Activated CD8-positive, alpha-beta memory T cell treated with anti-CD3 and anti-CD28 coated beads, Interleukin-2, amount 50 U/mL, for 4 hours (primary cell): ENCODE results near the gene BRD3OS.

Source experiments
- DNase-seq: peaks from one replicate; pipeline ENCODE4 v3.0.0-alpha.2; 2020

The BRD3OS gene

DNA sequence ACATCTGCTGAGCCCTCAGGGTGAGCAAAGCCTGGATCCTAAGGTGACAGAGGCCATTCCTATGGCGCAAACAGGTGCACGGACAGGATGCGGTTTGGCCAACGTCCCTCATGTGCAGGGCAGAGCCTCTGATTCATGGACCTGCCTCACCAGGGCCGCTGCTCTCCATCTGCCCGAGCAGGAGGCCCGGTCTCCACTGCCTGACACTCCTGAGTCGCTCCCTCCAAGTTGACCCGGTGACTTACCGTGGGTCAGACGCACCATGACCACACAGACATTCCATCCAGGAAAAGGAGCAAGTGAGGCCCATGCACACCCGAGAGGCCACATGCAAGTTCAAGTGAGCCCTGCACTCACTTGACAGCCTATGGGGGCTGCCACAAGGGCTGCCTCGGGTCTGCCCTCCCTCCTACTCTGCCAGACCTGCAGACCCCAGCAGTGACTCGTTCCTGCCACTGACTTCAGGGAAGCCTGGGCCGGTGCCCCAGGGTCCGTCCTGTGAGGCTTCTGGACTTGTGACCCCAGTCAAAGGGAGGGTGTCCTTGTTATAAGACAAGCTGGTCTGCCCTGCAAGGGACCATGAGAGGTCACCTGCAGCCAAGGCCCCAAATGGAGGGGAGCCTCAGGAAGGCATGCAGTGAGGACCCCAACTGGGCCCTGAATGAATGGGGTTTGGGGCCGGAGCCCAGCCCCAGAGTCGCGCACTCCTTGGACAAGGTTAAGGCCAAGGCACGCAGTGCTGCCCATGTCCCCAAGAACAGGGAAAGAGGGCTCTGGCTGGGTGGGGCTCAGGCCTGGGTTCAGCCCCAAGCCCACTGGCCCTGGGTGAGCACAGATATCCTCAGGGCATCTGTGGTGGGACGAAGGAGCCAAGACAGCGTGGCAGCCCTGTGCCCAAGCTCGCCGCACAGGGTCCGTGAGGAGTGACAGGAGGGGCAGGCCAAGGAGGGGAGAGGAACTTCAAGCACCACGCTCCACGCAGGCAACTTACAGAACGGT is 10.1 kb downstream of the BRD3OS start:
- DNase-seq = no peak

DNA sequence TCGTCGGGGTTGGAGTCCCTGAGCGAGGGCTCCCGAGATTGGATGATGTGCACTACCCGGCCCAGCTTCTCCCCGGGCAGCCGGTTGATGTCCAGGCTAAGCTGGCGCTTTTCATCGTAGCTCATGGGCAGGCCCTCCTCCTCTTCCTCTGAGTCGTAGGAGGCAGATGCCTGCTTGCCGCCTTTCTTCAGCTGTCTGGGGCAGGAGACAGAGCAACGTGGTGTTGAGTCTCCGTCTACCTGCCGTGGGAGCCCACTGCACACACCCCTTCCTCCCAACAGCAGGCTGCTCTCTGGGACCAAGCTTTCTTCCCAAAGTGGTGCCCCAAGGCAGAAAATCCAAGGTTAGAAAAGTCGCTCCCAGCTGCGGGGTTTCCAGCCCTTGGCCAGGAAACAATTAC is 10.8 kb downstream of the BRD3OS start:
- DNase-seq = no peak

GRCh38 chr9:134037641-134038040 is 12.4 kb downstream of the BRD3OS start:
- no peak for DNase-seq

- no peak for DNase-seq
Observed at GRCh38 chr9:134039386-134040175, 14.3 kb downstream of the BRD3OS start.

DNA sequence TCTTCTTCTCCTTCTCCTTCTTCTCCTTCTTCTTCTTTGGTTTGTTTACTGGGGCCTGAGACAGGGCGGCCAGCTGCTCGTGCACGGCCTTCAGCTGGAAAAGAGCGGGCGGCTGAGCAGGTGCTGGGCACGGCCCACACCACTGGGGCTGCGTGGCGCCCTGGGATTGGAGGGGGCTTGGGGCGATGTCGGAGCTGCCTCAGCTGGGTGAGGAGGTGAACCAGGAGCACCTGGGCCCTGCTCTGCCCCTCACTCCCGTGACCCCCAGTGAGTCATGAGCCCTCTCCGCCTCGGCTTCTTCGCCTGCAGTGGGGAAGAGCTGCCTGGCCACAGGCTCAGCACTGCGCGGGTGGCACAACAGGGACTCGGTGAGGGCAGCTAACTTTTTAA is 14.9 kb downstream of the BRD3OS start:
- DNase-seq = no peak

DNA sequence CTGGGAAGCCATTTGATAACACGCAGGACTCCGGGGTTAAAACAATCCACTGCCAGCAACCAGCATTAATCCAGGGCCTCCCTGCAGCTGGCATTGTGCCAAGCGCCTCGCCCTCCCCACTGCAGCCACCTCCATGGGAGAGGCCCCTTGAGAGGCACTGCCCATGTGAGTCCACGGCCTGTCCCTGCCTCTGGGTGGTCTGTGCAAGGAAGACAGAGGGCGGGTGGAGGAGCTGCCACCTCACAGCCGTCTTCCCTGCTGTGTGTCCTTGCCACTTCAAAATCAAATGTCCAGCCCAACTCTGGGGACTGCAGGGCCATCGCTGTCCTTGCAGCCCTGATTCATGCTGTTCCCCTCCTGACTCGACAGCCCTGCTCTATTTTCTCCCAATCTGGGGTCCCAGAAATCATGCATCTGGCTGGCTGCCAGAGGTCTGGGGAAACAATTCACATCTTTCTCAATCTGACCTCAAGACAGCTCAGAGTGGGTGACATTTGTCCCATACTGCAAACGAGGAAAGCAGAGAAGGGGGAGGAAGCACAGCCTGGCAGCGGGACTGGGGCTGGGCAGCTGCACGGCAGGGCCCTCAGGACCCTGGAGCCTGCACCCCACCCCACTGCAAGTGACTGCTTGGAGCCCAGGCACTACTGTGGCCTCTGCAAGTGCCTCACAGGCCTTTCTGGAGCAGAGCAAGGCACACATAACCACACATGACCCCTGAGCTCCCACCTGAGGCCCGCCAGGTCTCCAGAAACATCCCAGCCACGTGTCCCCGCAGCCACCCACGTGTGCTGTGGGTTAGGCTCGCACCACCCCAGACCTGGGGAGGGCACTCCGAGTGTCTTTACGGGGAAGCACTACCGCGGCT is 15.7 kb downstream of the BRD3OS start:
- DNase-seq = no peak

GRCh38 chr9:134041649-134041962 is 16.3 kb downstream of the BRD3OS start:
- no peak for DNase-seq

DNA sequence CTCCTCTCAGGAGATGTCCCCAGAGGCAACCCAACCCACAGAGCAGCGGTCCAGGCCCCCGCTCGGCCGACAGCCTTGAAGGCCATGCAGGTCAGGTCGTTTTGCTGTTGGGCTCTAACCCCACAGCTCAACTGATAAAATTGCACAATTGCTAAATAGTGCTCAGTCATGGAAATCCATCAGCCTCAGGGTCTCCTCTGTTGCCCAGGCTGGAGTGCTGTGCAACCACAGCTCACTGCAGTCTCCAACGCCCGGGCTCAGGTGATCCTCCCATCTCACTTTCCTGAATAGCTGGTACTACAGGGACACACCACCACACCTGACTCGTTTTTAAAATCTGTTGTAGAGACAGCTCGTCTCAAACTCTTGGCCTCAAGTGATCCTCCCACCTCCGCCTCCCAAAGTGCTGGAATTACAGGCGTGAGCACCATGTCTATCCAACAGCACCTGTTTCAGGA is 18.3 kb downstream of the BRD3OS start:
- no peak for DNase-seq

DNA sequence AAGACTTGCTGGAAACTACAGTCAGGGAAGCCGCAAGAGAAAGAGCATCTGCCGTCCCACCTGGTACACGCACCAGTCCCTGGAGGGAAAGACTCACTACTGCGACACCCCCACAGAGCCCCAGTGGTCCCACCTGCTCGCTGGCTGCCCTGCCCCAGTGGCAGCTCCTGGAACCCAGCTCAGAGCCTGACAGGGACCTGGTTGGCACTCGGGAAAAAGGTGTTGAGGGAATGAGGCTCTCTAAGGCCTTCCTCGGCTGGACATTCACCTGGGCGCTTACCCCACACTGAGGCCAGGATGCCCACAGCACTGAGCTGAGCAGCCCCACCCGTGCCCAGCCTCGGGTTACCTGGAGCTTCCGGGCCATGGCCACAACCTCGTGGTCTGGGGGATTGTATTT is 19.7 kb downstream of the BRD3OS start:
- DNase-seq = no peak

DNA sequence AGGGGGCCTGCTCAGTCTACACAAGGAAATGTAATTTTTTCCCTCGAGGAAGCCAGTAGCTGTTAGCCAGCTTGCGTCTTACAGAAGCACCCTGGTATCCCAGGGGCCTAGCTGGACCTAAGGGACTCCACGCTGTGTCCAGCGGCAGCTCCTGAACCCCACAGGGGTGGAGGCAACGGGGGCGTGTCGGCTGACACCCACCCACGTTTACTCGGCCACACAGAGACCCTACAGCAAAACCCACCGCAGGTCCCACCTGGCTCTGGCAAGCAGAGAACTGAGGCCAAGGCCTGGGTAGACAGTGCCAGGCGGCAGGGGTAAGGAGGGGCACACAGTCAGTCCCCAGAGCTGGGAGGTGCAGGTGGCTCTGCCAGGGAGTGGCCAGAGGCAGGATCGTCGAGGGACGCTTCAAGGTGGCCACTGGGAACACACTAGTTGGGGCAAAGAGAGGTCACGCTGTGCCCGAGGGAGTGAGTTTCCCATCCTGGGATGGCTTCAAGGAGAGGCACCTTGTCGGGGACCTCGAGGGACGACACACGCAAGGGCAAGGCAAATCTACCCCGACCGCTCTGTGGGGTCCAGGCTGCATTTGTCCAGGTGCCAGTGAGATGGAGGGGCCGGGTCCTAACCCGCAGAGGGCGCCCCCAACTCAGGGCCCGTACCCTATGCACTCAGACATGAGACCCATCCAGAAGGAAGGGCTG is 20.7 kb downstream of the BRD3OS start:
- no peak for DNase-seq

- no peak for DNase-seq
Observed at GRCh38 chr9:134046894-134047681, 21.8 kb downstream of the BRD3OS start.

GRCh38 chr9:134047868-134048581 is 22.7 kb downstream of the BRD3OS start:
- DNase-seq = no peak

GRCh38 chr9:134048582-134048968 is 23.3 kb downstream of the BRD3OS start:
- DNase-seq = no peak

GRCh38 chr9:134049236-134049635 is 24.0 kb downstream of the BRD3OS start:
- no peak for DNase-seq

DNA sequence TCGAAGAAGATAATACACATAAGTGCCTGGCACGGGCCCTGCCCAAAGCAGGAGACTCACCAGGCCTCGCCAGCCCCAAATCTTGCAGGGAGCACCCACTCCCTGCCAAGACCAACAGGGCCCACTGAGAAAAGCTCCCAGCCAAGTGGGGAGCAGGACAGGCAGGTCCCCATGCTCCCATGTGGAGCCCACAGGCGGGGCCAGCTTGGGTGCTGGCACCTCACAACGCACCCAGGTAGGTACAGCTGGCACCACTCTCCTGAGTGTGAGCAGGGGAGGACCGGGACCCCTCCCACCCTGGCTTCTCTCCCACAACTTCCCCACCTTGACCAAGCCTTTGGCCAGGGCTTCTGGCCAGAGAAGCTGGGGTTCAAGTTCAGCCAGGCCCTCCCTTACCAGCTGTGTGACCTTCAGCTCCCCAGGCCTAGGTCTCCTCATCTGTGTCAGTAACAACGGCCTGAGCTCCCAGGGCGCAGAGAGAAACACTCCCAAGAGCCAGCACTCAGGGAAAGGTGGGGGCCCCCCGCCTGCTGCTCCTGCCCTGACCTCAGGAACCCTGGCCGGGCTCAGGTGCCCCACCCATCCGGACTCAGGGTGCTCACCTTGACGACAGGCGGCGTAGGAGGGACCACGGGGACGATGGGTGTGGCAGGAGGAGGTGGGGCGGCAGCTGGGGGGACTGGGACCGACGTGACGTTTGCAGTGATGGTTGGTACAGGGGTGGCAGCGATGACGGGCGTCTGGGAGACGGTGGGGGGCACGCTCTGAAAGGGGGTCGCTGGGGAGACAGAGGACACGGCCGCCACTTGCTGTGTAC is 24.7 kb downstream of the BRD3OS start:
- no peak for DNase-seq

- no peak for DNase-seq
Observed at GRCh38 chr9:134050726-134051125, 25.4 kb downstream of the BRD3OS start.

DNA sequence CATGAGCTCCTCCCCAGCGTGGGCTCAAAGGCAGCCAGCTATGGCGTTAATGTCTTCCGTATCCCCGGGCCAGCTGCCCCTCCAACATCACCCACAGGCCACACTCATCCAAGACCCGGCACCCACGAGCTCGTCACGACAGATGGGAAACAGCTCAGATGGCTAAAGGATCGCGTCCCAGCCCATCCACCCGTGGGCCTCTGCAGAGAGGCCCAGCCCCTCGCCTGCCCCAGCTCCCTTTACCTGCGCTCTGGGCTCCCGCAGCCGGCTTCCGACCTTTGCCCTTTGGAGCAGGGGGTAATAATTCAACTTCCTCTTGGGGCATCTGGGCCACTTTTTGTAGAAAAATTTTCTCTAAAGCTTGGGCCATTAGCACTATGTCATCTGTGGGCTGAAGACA is 26.0 kb downstream of the BRD3OS start:
- peak; percentile 12 for DNase-seq

GRCh38 chr9:134052491-134052890 is 27.2 kb downstream of the BRD3OS start:
- DNase-seq = no peak

GRCh38 chr9:134052941-134053340 is 27.7 kb downstream of the BRD3OS start:
- no peak for DNase-seq

DNA sequence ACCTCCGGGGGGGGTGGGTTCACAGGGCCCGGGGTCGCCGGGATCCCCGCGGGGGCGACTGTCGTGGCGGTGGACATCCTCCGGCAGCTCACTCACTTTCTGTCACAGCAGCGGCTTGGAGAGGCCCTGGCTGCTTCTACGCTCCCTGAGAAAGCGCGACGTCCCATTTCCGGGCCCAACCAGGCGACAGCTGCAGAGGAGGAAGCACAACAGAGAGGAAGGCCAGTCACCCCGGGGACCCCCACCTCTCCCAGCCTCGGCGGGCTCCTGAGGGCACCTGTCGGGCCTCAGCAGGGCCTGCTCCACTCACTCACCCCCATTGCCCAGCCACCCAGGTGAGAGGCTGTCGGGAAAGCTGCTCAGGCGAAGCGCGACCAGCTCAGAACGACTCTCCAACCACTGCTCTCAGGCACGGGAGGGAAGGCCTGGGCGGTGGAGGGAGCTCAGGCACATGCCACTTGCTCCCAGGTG is 28.2 kb downstream of the BRD3OS start:
- peak; percentile 8 for DNase-seq
